HepG2 (cell line): Measurements from ENCODE around the gene CDR2L. TPM values are rescaled to one million over a fixed set of nuclear protein-coding genes. Genes with fewer than 3 reads are reported as not detected.

Experiments used
- ATAC-seq: fragments of 200-7000 bp; cut with Tn5 transposase; 3 replicates; pipeline ENCODE4 v1.9.1; 2020; ENCODE audit warnings: mild to moderate bottlenecking, moderate library complexity
- BruUV-seq: library from RNA; stranded (reverse); fragments of 400-500 nt; replicated peaks from 2 replicates; lab custom pipeline; 2021; lab: Mats Ljungman, UMichigan
- CTCF ChIA-PET: fragments of 300-600 bp; formaldehyde crosslinking; extraction: SDS; loops from one replicate; lab custom pipeline; 2021; ENCODE audit warnings: low total read pairs, inconsistent platforms, low intra/inter-chr PET ratio; lab: Yijun Ruan, JAX
- POLR2A ChIA-PET: fragments of 350-600 bp; sonication (Branson Sonifier 250); formaldehyde crosslinking; loops from one replicate; lab custom pipeline; 2020; ENCODE audit warnings: antibody characterized with exemption, inconsistent platforms; lab: Yijun Ruan, JAX
- DNase-seq: peaks from one replicate; pipeline ENCODE4 v3.0.0-alpha.2; 2015; ENCODE audit warnings: low spot score
- FAIRE-seq: peaks from 3 replicates; lab custom pipeline; 2011; peaks lifted over from hg19 to GRCh38; lab: Jason Lieb, UNC
- H2AFZ ChIP-seq: one replicate; pipeline ENCODE4 v1.6.1; 2011; ENCODE audit warnings: low read length, inconsistent platforms
- H3K27ac ChIP-seq: fragments of 300-600 bp; 3 replicates; pipeline ENCODE4 v1.8.0; 2011; ENCODE audit warnings: mixed run types, mild to moderate bottlenecking, mixed read lengths, low read length, inconsistent platforms; ENCODE audit not compliant: insufficient read depth; ENCODE audit errors: extremely low read length
- H3K27me3 ChIP-seq, 2 experiments: fragments of 200-600 bp in 1 of 2; 2 replicates in 1 of 2; 3 replicates in 1 of 2; pipeline versions ENCODE4 v1.6.0 to v1.8.0; 2011; ENCODE audit warnings: low read length in 2 of 2, mild to moderate bottlenecking in 2 of 2, moderate library complexity in 2 of 2, inconsistent platforms in 1 of 2; ENCODE audit not compliant: insufficient read depth in 2 of 2, control insufficient read depth in 1 of 2
- H3K36me3 ChIP-seq, 2 experiments: fragments of 200-600 bp in 1 of 2; replicated peaks in 1 of 2; 2 replicates in 1 of 2; 3 replicates in 1 of 2; pipeline versions ENCODE4 v1.5.1 to v1.8.0; 2011; ENCODE audit warnings: low read length in 2 of 2, inconsistent platforms in 1 of 2; ENCODE audit not compliant: insufficient read depth in 2 of 2, control insufficient read depth in 1 of 2
- H3K4me1 ChIP-seq: 2 replicates; pipeline ENCODE4 v1.5.1; 2012; ENCODE audit warnings: low read length, inconsistent platforms; ENCODE audit not compliant: insufficient read depth
- H3K4me2 ChIP-seq: 2 replicates; pipeline ENCODE4 v1.6.0; 2011; ENCODE audit warnings: low read depth, low read length, inconsistent platforms
- H3K4me3 ChIP-seq, 3 experiments: fragments of 200-600 bp in 1 of 3; sonication (generic), shearing (Covaris generic) in 1 of 3; replicated peaks in 1 of 3; 2 replicates each; pipeline ENCODE4 v1.5.1; 2011 to 2016; ENCODE audit warnings: low read length in 3 of 3, inconsistent platforms in 2 of 3, low read depth in 2 of 3, mild to moderate bottlenecking in 2 of 3, control low read depth in 1 of 3, mixed read lengths in 1 of 3; ENCODE audit not compliant: insufficient read depth in 1 of 3
- H3K79me2 ChIP-seq: one replicate; pipeline ENCODE4 v1.6.1; 2011; ENCODE audit warnings: low read length, inconsistent platforms; ENCODE audit not compliant: insufficient read depth
- H3K9ac ChIP-seq: 2 replicates; pipeline ENCODE4 v1.6.0; 2011; ENCODE audit warnings: mild to moderate bottlenecking, low read depth, low read length, inconsistent platforms; ENCODE audit not compliant: insufficient read depth
- H3K9me3 ChIP-seq: 2 replicates; pipeline ENCODE4 v1.5.1; 2012; ENCODE audit warnings: mild to moderate bottlenecking, low read length
- H4K20me1 ChIP-seq: 2 replicates; pipeline ENCODE4 v1.6.0; 2011; ENCODE audit warnings: inconsistent platforms, mild to moderate bottlenecking, low read length, moderate library complexity; ENCODE audit not compliant: insufficient read depth
- BORCS8-MEF2B ChIP-seq: sonication (generic); formaldehyde crosslinking; IDR thresholded peaks from 2 replicates; pipeline ENCODE4 v1.8.0; 2022; ENCODE audit warnings: mild to moderate bottlenecking, missing genetic modification reagents
- CHCHD3 ChIP-seq: sonication (generic); formaldehyde crosslinking; IDR thresholded peaks from 2 replicates; pipeline ENCODE4 v1.8.0; 2022; ENCODE audit warnings: mild to moderate bottlenecking, missing genetic modification reagents, moderate library complexity
- HMGXB4 ChIP-seq, 2 experiments: sonication (generic) in 1 of 2; formaldehyde crosslinking in 1 of 2; IDR thresholded peaks; 2 replicates each; pipeline versions ENCODE4 v1.4.0 to v1.6.1; 2018 to 2020; ENCODE audit warnings: missing genetic modification reagents in 2 of 2, borderline replicate concordance in 1 of 2, low read depth in 1 of 2, mild to moderate bottlenecking in 1 of 2, missing biosample characterization in 1 of 2
- HNRNPLL ChIP-seq: fragments of 200-400 bp; formaldehyde crosslinking; IDR thresholded peaks from 2 replicates; pipeline ENCODE4 v1.6.1; 2017; ENCODE audit warnings: mild to moderate bottlenecking, low read depth, low read length; ENCODE audit not compliant: poor library complexity, severe bottlenecking
- IKZF5 ChIP-seq: IDR thresholded peaks from 2 replicates; pipeline ENCODE4 v1.6.1; 2018; ENCODE audit warnings: missing genetic modification reagents, mild to moderate bottlenecking, missing compliant biosample characterization
- IRF2 ChIP-seq: IDR thresholded peaks from 2 replicates; pipeline ENCODE4 v1.6.1; 2018; ENCODE audit warnings: missing genetic modification reagents, missing compliant biosample characterization
- KDM2A ChIP-seq: sonication (generic); formaldehyde crosslinking; IDR thresholded peaks from 2 replicates; pipeline ENCODE4 v1.4.0; 2020; ENCODE audit warnings: low read depth, missing genetic modification reagents, borderline replicate concordance
- MBD4 ChIP-seq: IDR thresholded peaks from 2 replicates; pipeline ENCODE4 v1.6.1; 2012; ENCODE audit warnings: low read length, inconsistent platforms, borderline replicate concordance
- MIER2 ChIP-seq: IDR thresholded peaks from 2 replicates; pipeline ENCODE4 v1.6.1; 2016; ENCODE audit warnings: missing biosample characterization, missing genetic modification reagents
- MYC ChIP-seq: sonication (generic); formaldehyde crosslinking; IDR thresholded peaks from 2 replicates; pipeline ENCODE4 v1.9.0; 2021; ENCODE audit warnings: missing genetic modification reagents, borderline replicate concordance
- NKX3-1 ChIP-seq: sonication (generic); formaldehyde crosslinking; IDR thresholded peaks from 2 replicates; pipeline ENCODE4 v1.5.0; 2020; ENCODE audit warnings: missing genetic modification reagents
- PATZ1 ChIP-seq: sonication (generic); formaldehyde crosslinking; IDR thresholded peaks from 2 replicates; pipeline ENCODE4 v1.4.0; 2020; ENCODE audit warnings: missing genetic modification reagents
- RAD21 ChIP-seq: fragments of 450-650 bp; formaldehyde crosslinking; IDR thresholded peaks from 2 replicates; pipeline ENCODE4 v1.5.0; 2020; ENCODE audit warnings: mild to moderate bottlenecking
- RORA ChIP-seq: sonication (generic); formaldehyde crosslinking; IDR thresholded peaks from 2 replicates; pipeline ENCODE4 v1.5.0; 2020; ENCODE audit warnings: mild to moderate bottlenecking, missing genetic modification reagents, moderate library complexity
- SALL2 ChIP-seq: sonication (generic); formaldehyde crosslinking; IDR thresholded peaks from 2 replicates; pipeline ENCODE4 v1.8.1; 2023; ENCODE audit warnings: mild to moderate bottlenecking, missing genetic modification reagents, inconsistent platforms
- SMC3 ChIP-seq: IDR thresholded peaks from 2 replicates; pipeline ENCODE4 v1.6.1; 2011; ENCODE audit warnings: low read length, improper control_type of control experiment
- YY1 ChIP-seq: IDR thresholded peaks from 2 replicates; pipeline ENCODE4 v1.6.1; 2011; ENCODE audit warnings: low read length, low read depth, moderate library complexity, mild to moderate bottlenecking; ENCODE audit not compliant: insufficient read depth, insufficient replicate concordance
- ZC3H13 ChIP-seq: sonication (generic); formaldehyde crosslinking; IDR thresholded peaks from 2 replicates; pipeline ENCODE4 v1.8.1; 2023; ENCODE audit warnings: mild to moderate bottlenecking, missing genetic modification reagents, moderate library complexity
- WGBS: methylation state at CpG from one replicate; pipeline ENCODE4 v1.1.6; 2017; ENCODE audit warnings: low lambda C conversion rate; 5-methylcytosine and 5-hydroxymethylcytosine counted together
- in situ Hi-C: cut with HindIII; loops from 2 replicates; pipeline ENCODE4 v1.10.0; 2017; ENCODE audit warnings: low pct_unique_long_range_greater_than_20kb; ENCODE audit not compliant: extremely low pct_ligation_motif_present
- intact Hi-C: fragments of 100-400 bp; cut with micrococcal nuclease; formaldehyde crosslinking; loops from one replicate; pipeline ENCODE4 v1.10.0; 2022; ENCODE audit not compliant: unreplicated experiment
- polyA plus RNA-seq, 8 experiments: library from polyadenylated mRNA; depleted of rRNA in 3 of 8; stranded (reverse) in 7 of 8; unstranded in 1 of 8; fragments of >200 nt; fragmentation: Illumina TruSeq in 4 of 8; extraction: Trizol in 4 of 8; gene quantifications; 2 replicates each; pipeline versions ENCODE4 v1.2.1 to v1.2.3, GENCODE V29; 2011 to 2016; ENCODE audit warnings: low read depth in 4 of 8, missing spikeins in 1 of 8, mixed read lengths in 1 of 8; ENCODE audit not compliant: insufficient read depth in 1 of 8
- total RNA-seq, 5 experiments: library from RNA; depleted of rRNA; stranded (reverse); fragments of >200 nt; fragmentation: Illumina TruSeq; extraction: Trizol; gene quantifications; 2 replicates each; pipeline ENCODE4 v1.2.3, GENCODE V29; 2016; ENCODE audit warnings: low read depth in 1 of 5

CDR2L gene
- total and polyA plus RNA-seq, 2 of the 13 experiments (the other 11 are each of a cell fraction or from before 2014, with no cell fraction given), result 1.9 to 2.1 TPM

DNA sequence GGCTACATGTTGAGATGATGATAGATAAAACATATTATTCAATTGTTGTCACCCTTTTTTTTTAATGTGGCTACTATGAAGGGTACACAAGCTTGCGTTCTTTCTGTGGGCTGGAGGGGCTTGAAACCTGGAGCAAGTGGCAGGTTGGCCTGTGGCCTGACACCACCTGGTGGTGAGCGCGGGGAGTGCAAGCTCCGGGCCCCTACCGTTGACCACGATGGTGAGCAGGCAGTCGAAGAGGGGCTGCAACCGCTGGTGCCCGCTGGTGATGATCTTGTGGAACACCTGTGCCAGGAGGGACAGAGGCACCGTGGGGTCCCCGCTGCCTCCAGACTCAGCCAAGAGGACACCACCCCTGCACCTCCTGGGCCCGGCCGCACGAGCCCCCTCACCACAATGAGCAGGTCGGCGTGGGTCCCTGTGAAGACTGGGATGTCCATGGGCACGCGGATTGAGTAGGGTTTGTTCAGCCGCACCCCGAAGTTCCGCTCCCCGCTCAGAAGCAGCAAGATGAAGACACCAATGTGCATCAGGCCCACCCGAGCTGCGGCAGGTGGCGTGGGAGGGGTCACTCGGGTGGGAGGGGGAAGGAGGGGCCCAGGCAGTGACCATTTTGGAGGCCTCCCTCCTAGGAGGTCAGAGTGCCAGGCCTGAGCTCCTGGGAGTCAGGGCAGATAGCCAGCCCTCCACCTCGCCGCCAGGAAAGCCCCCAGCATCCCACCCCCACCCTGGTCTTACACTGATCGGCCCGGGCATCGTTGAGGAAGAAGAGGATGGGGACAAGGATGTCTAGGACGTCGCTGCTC lies 29.3 kb upstream of the CDR2L start:
- intact Hi-C loops, result loop anchor here (1.0 kb wide), 1 partner anchor 35 kb away; the partner anchor contains the start of gene USH1G
- no peak overlapping the region for H3K9ac ChIP-seq
- no peaks in the 10 kb centered on the region for H3K79me2 ChIP-seq
- H3K4me1 ChIP-seq, result peaks cover 9% of the 10 kb centered on the region; the same call in 1 of the 2 replicates
- no peak overlapping the region for H3K27ac ChIP-seq
- in situ Hi-C loops, result loop anchor here (5.0 kb wide), 1 partner anchor 36 kb away; the partner anchor contains the start of genes OTOP2 and USH1G
- FAIRE-seq, result peak; percentile 81
- no peak overlapping the region for H3K4me2 ChIP-seq
- H3K27me3 ChIP-seq, result peaks cover 0 to 8% of the 10 kb centered on the region in 2 experiments; a peak in 2 of 5 replicates
- no peak overlapping the region for H3K4me3 ChIP-seq
- no peaks in the 10 kb centered on the region for H4K20me1 ChIP-seq
- no peaks in the 10 kb centered on the region for H3K9me3 ChIP-seq
- 26% methylated on average over 18 of the region's 33 CpGs for WGBS
- no TSS peak for BruUV-seq
- ChIA-PET CTCF (interaction anchor here (1.2 to 2.8 kb wide), 6 partner anchors 10 to 167 kb away, joined by 3 to 32 read pairs (median 7); partner anchors contain the start of genes MRPL58, OTOP2 and USH1G), POLR2A (interaction anchor here (0.7 to 2.6 kb wide), 7 partner anchors 9 to 85 kb away, joined by 3 to 10 read pairs (median 3); partner anchors contain the start of genes FDXR and MRPL58)
- no peaks in the 10 kb centered on the region for H3K36me3 ChIP-seq
- peak; percentile 55 for ATAC-seq
- no peak overlapping the region for H2AFZ ChIP-seq
- peak; percentile 41 for DNase-seq
- TF ChIP-seq KDM2A (CRISPR knock-in tag) (peak; percentile 74; the same call in 1 of the 2 replicates), HMGXB4 (CRISPR knock-in tag; IDR thresholded peaks at IDR 0.05; ENCODE audit: borderline replicate concordance in 1 of 2, low read depth in 1 of 2) (peak; percentile 20 to 61; a peak in 1 of 4 replicates), MIER2 (0 out of 2 replicates have a peak, but pooled peaks have one; percentile 41), MYC (peak; percentile 36; the same call in 1 of the 2 replicates), SALL2 (CRISPR knock-in tag) (0 out of 2 replicates have a peak, but pooled peaks have one; percentile 36), SMC3 (peak; percentile 76), IKZF5 (CRISPR knock-in tag) (peak; percentile 54; the same call in 1 of the 2 replicates), HNRNPLL (peak; percentile 29), YY1 (peak; percentile 41), RAD21 (peak; percentile 89), CHCHD3 (CRISPR knock-in tag) (no peak), MBD4 (no peak), IRF2 (0 out of 2 replicates have a peak, but pooled peaks have one; percentile 26), ZC3H13 (CRISPR knock-in tag) (no peak), PATZ1 (CRISPR knock-in tag) (0 out of 2 replicates have a peak, but pooled peaks have one; percentile 18), NKX3-1 (CRISPR knock-in tag) (no peak), RORA (CRISPR knock-in tag) (no peak), BORCS8-MEF2B (CRISPR knock-in tag) (0 out of 2 replicates have a peak, but pooled peaks have one; percentile 28)
